Stimulated activated CD4-positive, alpha-beta T cell treated with anti-CD3 and anti-CD28 coated beads, Interleukin-2, amount 100 ng/mL, for 24 hours (primary cell): Measurements from ENCODE around the gene ARHGAP22.

ENCODE experiments used
- DNase-seq, 2 donors: peaks; one replicate each; pipeline ENCODE4 v3.0.0-alpha.2; 2020

The ARHGAP22 gene

GRCh38 chr10:48606530-48607355 is 1.9 kb upstream of the ARHGAP22 start:
- DNase-seq, result no peak

GRCh38 chr10:48605786-48606529 is 1.1 kb upstream of the ARHGAP22 start:
- DNase-seq, result no peak

- no peak for DNase-seq
Observed at GRCh38 chr10:48604039-48604990, 558 bp downstream of the ARHGAP22 start.

DNA sequence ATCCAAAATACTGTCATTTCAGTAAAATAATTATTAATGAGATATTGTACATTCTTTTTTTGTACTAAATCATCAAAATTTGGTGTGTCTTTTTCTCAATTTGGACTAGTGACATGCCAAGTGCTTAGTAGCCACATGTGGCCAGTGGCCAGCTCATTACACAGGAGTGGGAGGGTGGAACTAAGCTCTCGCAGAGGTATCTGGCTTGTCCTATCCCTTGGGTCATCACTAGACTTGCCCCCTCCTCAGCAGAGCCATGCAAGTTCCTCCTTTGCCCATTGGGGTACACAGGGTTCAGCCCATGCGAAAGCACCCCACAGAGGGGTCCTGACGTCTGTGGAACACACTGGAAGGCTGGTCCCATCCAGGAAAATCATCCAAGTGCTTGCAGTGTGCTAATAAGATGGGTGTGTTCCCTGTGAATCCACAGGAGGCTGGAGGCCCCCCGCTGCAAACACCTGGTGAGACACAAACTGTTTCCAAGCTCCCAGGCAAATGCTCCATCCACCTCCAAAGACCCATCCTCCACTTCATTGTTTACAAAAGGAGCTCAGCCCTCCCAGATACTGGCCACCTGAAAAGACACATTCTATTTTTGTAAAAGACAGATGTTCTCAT is 1.3 kb downstream of the ARHGAP22 start:
- DNase-seq, result no peak

GRCh38 chr10:48602401-48603135 is 2.3 kb downstream of the ARHGAP22 start:
- no peak for DNase-seq

DNA sequence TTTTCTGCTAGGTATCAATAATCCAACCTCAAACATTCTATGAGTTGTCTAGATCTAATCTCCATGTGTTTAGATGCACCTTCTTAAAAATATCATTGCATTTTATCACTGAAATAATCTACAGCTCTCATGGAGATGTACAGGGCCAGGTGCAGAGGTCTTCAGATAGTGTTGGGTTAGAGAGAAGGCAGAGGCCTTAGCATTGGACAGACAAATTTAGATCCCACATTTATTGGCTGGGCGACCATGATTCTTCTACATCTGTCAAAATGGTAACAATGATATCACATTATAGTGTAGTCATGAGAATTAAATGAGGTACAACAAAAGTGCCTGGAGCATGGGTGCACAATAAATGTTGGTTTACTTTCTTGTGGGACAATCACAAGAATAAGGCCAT is 3.1 kb downstream of the ARHGAP22 start:
- DNase-seq, result no peak

DNA sequence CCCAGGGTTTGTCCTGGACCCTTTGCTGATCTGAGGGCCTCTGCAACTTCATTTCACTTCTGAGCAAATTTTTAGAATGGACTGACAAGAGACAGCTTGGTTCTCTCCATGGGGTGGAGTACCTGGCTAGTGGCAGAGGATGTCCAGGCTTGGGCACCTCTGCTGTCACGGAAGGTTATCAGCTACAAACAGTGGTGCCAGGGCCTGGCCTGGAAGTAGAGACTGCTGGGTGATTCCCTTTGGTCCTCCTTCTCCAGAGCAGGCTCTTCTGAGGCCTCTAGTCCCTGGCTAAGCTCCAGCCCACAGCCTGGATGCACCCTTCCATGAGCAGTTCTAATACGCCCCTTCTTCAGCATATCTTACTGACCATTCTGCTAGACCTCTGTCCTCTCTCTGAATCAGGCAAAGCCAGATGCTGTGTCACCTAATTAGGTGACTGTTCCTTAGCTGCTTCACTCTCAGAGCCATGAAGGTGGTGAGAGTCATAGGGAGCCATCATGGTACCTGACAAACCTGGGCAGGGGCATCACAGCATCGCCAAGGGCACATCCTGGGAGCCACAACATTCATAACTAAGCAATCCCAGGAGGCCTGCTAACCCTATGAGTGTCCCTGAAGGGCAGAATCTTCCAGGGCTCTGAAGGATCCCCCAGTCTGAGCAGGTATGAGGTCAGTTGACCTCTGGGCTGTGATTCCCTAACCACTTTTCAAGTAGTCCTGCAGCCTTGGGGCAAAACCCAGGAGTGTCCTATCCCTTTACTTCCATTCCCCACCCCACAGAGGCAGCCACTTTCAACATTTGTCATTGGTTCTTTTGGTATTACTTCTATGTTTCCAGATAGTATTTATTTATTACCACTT is 4.0 kb downstream of the ARHGAP22 start:
- no peak for DNase-seq

DNA sequence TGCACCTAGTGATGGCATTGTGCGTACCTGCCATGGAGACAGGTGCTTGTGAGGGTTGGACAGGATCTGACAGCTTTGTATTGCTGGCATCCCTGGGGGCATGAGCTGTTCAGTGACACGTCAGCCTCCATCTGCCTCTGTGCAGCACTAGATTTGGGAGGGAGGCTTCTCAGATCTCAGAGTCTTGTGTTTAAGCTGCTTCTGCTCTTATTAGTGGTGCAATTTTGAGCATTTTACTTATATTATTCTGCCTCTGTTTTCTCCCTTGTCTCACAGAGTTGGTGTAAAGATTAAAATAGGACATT is 5.1 kb downstream of the ARHGAP22 start:
- no peak for DNase-seq

DNA sequence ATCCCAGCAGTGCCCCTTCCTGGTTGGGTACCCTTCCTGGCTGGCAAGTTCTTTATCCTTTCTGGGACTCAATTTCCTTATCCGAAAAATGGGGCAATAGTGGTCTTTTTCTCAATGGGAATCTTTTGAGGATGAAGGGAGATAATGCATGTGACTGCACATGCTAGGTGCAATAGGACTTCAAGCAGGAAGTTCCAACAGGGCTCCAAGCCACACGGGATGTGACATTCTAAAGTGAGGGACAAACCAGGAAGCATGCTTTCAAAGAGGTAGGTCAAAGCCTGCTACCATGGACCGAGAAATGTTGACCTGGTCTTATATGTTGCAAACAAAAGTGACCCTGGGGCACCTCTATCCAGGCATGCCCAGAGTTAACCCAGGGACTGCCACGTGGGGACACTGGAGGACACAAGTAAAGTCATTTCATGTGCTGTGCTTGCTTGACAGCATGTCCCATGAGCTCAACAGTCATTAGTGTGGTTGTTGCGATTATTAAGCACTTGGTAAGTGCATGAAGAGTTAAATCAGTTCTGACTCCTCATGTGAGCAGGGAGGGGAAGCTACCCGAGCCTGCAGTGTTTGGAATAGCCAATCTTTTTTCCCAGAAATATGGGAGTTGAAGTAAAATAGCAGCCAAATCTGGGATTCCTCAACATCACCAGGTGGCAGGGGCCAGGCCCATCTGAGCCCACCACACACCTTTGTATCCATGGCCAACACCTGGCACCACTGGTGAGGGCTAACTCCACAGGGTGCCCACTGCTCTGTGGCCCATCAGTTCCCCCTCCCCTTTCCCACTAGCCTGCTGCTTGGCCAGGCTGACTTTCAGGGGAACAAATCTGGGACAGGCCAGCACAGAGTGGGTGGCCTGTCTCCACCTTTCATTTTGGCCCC is 5.7 kb downstream of the ARHGAP22 start:
- no peak for DNase-seq

DNA sequence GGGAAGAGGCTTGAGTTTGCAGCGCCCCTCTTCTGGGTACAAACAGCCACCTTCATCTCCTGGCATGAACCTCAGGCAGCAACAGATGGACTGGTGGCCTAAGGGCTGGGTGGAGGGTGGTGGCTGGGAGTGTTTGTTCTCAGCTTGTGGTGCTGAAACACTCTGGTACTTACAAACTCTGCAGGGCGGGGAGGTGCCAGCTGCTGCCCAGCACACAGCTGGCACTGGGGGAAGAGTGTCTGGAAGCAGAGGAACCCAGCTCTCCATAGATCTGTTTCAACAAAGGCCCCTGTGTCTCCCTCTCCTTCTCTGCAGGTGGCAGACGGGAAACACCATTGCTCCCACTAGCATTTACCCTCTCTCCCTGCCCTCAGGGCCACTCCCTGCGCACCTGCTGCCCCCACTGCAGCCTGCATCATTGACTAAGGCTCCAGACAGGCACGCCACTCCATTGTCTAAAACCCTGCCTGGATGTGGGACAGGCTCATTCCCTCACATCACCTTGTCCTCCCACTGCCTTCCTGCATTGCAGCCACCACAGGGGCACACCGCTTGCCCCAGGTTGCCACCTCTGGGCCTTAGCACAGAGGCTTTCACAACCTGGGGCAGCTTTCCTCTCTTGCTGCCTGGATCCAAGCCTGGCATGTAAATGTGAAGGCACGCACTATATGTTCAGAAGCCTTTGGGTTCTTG is 6.5 kb downstream of the ARHGAP22 start:
- no peak for DNase-seq

- DNase-seq, result no peak
Observed at GRCh38 chr10:48595539-48595932, 9.3 kb downstream of the ARHGAP22 start.

- no peak for DNase-seq
Observed at GRCh38 chr10:48594803-48595538, 9.9 kb downstream of the ARHGAP22 start.

DNA sequence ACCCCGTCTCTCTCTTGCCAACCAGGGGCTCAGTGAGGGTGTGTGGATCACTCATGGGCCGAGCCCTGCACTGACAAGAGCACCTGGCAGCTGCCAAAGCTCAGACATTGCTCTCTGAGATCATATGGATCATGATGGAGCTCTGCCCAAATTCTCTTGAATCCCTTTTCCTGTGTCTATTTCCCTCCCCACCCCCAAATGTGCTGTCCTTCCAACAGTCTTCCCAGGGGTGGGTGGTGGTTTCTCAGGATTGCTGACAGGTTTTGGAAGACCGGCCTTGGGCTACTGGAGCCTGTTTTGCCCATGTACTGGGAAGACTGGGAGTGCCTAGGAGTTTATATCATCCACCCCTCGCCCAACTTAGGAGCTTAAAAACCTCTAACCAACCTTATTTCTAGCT is 10.5 kb downstream of the ARHGAP22 start:
- no peak for DNase-seq

DNA sequence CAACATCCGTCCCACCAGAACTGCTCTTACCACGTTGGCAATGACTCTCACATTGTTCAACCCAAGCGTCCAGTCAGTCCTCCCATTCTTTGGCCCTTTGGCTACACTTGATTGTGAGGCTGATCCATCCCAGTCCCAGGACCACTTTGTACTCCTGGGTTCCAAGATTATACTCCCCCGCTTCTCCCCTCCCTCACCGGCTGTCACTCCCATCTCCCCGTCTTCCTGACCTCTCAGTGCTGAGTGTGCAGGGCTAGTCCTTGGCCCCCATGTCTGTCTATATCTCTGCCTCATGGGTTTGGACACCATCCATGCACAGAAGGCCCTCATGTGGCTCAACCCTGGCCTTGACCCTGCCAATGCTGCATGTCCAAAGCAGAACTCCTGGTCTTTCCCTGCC is 12.5 kb downstream of the ARHGAP22 start:
- DNase-seq, result no peak

- no peak for DNase-seq
Observed at GRCh38 chr10:48590945-48591344, 13.9 kb downstream of the ARHGAP22 start.

GRCh38 chr10:48589266-48589665 is 15.6 kb downstream of the ARHGAP22 start:
- DNase-seq, result no peak

DNA sequence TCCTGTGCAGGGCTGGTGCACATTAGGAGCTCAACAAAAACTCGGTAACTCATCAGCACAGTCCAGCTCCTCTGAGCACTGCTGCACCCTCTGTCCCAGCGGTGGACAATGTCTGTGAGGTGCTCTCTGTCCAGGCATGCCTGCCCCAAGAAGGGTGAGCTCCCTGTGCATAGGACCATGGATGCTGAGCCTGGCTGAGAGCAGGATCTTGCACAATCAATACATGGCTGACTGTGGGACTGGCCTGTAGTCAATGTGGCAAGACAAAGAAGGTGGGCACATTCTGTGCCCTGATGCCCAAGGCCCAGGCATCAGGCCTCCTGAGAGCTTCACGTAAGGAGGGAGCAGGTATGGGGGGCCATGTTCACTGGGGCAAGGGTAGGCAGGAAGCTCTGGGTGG is 17.1 kb downstream of the ARHGAP22 start:
- no peak for DNase-seq

DNA sequence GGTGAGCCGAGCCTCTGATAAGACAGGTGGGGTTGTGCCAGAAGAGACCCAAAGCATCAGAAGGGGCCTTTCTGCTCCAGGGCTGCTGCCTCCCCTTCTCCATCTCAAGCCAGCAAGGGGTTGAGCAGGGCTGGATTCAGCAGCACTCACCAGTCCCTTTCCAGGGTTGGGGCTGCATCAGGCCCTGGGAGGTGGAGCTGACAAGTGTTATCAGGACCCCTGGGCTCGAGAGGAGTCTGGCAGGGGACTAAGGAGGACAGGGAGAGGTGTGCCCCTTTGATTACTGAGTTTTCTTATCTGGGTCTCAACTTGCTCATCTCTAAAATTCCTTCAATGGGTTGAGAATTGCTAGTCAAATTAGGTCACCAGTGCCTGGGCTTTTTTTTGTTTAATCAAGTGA is 17.8 kb downstream of the ARHGAP22 start:
- no peak for DNase-seq

DNA sequence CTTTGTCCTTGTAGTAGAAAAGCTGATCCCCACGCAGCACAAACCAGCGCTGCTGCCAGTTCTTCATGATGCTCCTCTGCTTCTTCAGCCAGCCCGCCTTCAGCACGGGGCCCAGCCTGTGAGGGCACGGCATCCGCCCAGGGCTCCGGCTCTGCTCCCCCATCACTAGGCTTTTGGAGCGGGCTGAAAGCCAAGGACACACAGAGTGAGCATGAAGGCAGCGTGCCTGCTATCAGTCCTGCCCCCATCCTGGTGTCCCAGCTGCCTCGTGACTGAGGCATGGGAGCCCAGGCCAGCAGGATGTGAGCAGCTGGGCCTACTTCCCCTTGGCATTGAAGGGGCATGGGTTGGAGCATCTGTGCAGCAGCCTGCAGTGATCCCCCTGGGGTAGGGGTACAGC is 21.9 kb downstream of the ARHGAP22 start:
- DNase-seq, result no peak
